CD14-positive monocyte (primary cell): ENCODE results near the gene COL17A1. TPM values are rescaled to one million over a fixed set of nuclear protein-coding genes. Genes with fewer than 3 reads are reported as not detected.
A peak's percentile ranks its signal among the peaks of the same experiment; 100 is the strongest.

ENCODE experiments used
- DNase-seq, 3 donors: peaks; one replicate each; pipeline ENCODE4 v3.0.0-alpha.2; 2011 to 2022
- H2AFZ ChIP-seq: 2 replicates; pipeline ENCODE4 v1.6.0; 2012; ENCODE audit warnings: mild to moderate bottlenecking, low read depth, low read length, inconsistent platforms; ENCODE audit not compliant: insufficient read depth, poor library complexity, severe bottlenecking
- H3K27ac ChIP-seq, 2 donors: 1 replicate in 1 of 2; 2 replicates in 1 of 2; pipeline ENCODE4 v1.5.1; 2012 to 2013; ENCODE audit warnings: low read length in 2 of 2, control low read depth in 1 of 2, inconsistent platforms in 1 of 2, low read depth in 1 of 2, mild to moderate bottlenecking in 1 of 2
- H3K27me3 ChIP-seq, 2 donors: one replicate each; pipeline versions ENCODE4 v1.6.0 to v1.6.1; 2011 to 2013; ENCODE audit warnings: low read length in 2 of 2; ENCODE audit not compliant: control insufficient read depth in 2 of 2, insufficient read depth in 2 of 2
- H3K36me3 ChIP-seq, 2 donors: replicated peaks in 1 of 2; 1 replicate in 1 of 2; 2 replicates in 1 of 2; pipeline versions ENCODE4 v1.5.1 to v1.6.1; 2012 to 2013; ENCODE audit warnings: low read length in 2 of 2, control low read depth in 1 of 2, inconsistent platforms in 1 of 2, mild to moderate bottlenecking in 1 of 2; ENCODE audit not compliant: insufficient read depth in 2 of 2, control insufficient read depth in 1 of 2
- H3K4me1 ChIP-seq, 2 donors: 1 replicate in 1 of 2; 2 replicates in 1 of 2; pipeline versions ENCODE4 v1.5.1 to v1.6.1; 2012 to 2013; ENCODE audit warnings: low read length in 2 of 2, control low read depth in 1 of 2, inconsistent platforms in 1 of 2, mild to moderate bottlenecking in 1 of 2, moderate library complexity in 1 of 2; ENCODE audit not compliant: insufficient read depth in 2 of 2, control insufficient read depth in 1 of 2
- H3K4me2 ChIP-seq: replicated peaks from 2 replicates; pipeline ENCODE3; 2012; ENCODE audit warnings: low read length, moderate library complexity, mild to moderate bottlenecking; ENCODE audit not compliant: poor library complexity, severe bottlenecking; ENCODE audit errors: extremely low read depth
- H3K4me3 ChIP-seq, 3 experiments: fragments of 200-600 bp in 1 of 3; sonication (generic) in 1 of 3; replicated peaks in 1 of 3; 1 replicate in 2 of 3; 2 replicates in 1 of 3; pipeline ENCODE4 v1.5.1; 2011 to 2013; ENCODE audit warnings: low read length in 3 of 3, mild to moderate bottlenecking in 3 of 3, control low read depth in 2 of 3, low read depth in 2 of 3, inconsistent platforms in 1 of 3, moderate library complexity in 1 of 3
- H3K79me2 ChIP-seq: 2 replicates; pipeline ENCODE4 v1.6.0; 2012; ENCODE audit warnings: mild to moderate bottlenecking, control low read depth, inconsistent platforms, low read length, moderate library complexity; ENCODE audit not compliant: insufficient read depth
- H3K9ac ChIP-seq: 2 replicates; pipeline ENCODE4 v1.6.0; 2017; ENCODE audit warnings: low read length, mild to moderate bottlenecking; ENCODE audit not compliant: insufficient read depth, poor library complexity, severe bottlenecking
- H3K9me3 ChIP-seq, 2 donors: replicated peaks in 1 of 2; 1 replicate in 1 of 2; 2 replicates in 1 of 2; pipeline versions ENCODE4 v1.5.1 to v1.6.1; 2012 to 2013; ENCODE audit warnings: low read length in 2 of 2, control low read depth in 1 of 2; ENCODE audit not compliant: control insufficient read depth in 1 of 2, insufficient read depth in 1 of 2
- H4K20me1 ChIP-seq: 2 replicates; pipeline ENCODE4 v1.6.0; 2012; ENCODE audit warnings: mild to moderate bottlenecking, low read length, control low read depth, moderate library complexity; ENCODE audit not compliant: insufficient read depth
- H3K27ac Mint-ChIP-seq, 7 donors: one replicate each; pipeline ENCODE4 v1.8.0; 2020; ENCODE audit warnings: mild to moderate bottlenecking in 7 of 7, mixed read lengths in 7 of 7, moderate library complexity in 6 of 7, inconsistent platforms in 2 of 7
- H3K27me3 Mint-ChIP-seq, 3 donors: one replicate each; pipeline ENCODE4 v1.8.0; 2021 to 2022; ENCODE audit warnings: low read depth in 3 of 3, mild to moderate bottlenecking in 3 of 3, mixed read lengths in 3 of 3, moderate library complexity in 3 of 3, inconsistent platforms in 1 of 3
- H3K36me3 Mint-ChIP-seq, 2 donors: one replicate each; pipeline ENCODE4 v1.8.0; 2020; ENCODE audit warnings: mixed read lengths in 2 of 2, inconsistent platforms in 1 of 2, mild to moderate bottlenecking in 1 of 2
- H3K4me1 Mint-ChIP-seq: one replicate; pipeline ENCODE4 v1.8.0; 2020; ENCODE audit warnings: mild to moderate bottlenecking, mixed read lengths
- H3K4me3 Mint-ChIP-seq, 2 donors: one replicate each; pipeline ENCODE4 v1.8.0; 2020; ENCODE audit warnings: mild to moderate bottlenecking in 2 of 2, mixed read lengths in 2 of 2, moderate library complexity in 1 of 2
- H3K9me3 Mint-ChIP-seq, 7 donors: one replicate each; pipeline ENCODE4 v1.8.0; 2020 to 2022; ENCODE audit warnings: mixed read lengths in 7 of 7, mild to moderate bottlenecking in 6 of 7, moderate library complexity in 6 of 7, inconsistent platforms in 2 of 7
- WGBS: methylation state at CpG from one replicate; pipeline ENCODE4 v1.1.5; 2013; ENCODE audit warnings: missing lambda C conversion rate; ENCODE audit not compliant: insufficient coverage; 5-methylcytosine and 5-hydroxymethylcytosine counted together
- intact Hi-C, 2 donors: fragments of 100-400 bp; cut with micrococcal nuclease; formaldehyde crosslinking; loops; one replicate each; pipeline versions ENCODE4 v1.15.0 to v1.15.1; 2023
- polyA plus RNA-seq, 3 donors: library from polyadenylated mRNA; depleted of rRNA in 1 of 3; unstranded in 2 of 3; stranded (reverse) in 1 of 3; fragments of 300-500 nt in 2 of 3; fragments of >200 nt in 1 of 3; fragmentation: Illumina TruSeq in 2 of 3; gene quantifications; 1 replicate in 2 of 3; 2 replicates in 1 of 3; pipeline ENCODE4 v1.2.3, GENCODE V29; 2012 to 2021
- TF ChIP-seq, protein P1 (sequence below): fragments of 200-600 bp; IDR thresholded peaks from one replicate; pipeline ENCODE4 v1.8.0; 2022; ENCODE audit warnings: antibody characterized with exemption, mild to moderate bottlenecking

The COL17A1 gene
- polyA plus RNA-seq, 3 donors: not detected

- Mint-ChIP-seq H3K4me3 (no peak overlapping the region), H3K27ac (no peak overlapping the region), H3K27me3 (peaks cover 0 to 7% (median 0%) of the 10 kb centered on the region in 3 donors), H3K9me3 (peaks cover 0 to 3% (median 0%) of the 10 kb centered on the region in 7 donors), H3K4me1 (peaks cover 2% of the 10 kb centered on the region), H3K36me3 (no peaks in the 10 kb centered on the region)
- Histone ChIP-seq H2AFZ (no peak overlapping the region), H3K36me3 (no peaks in the 10 kb centered on the region), H4K20me1 (no peaks in the 10 kb centered on the region), H3K9ac (no peak overlapping the region), H3K4me1 (no peaks in the 10 kb centered on the region), H3K9me3 (no peaks in the 10 kb centered on the region), H3K79me2 (no peaks in the 10 kb centered on the region), H3K27ac (no peak overlapping the region), H3K4me2 (no peak overlapping the region), H3K4me3 (no peak overlapping the region), H3K27me3 (no peaks in the 10 kb centered on the region)
- TF ChIP-seq, protein P1, sequence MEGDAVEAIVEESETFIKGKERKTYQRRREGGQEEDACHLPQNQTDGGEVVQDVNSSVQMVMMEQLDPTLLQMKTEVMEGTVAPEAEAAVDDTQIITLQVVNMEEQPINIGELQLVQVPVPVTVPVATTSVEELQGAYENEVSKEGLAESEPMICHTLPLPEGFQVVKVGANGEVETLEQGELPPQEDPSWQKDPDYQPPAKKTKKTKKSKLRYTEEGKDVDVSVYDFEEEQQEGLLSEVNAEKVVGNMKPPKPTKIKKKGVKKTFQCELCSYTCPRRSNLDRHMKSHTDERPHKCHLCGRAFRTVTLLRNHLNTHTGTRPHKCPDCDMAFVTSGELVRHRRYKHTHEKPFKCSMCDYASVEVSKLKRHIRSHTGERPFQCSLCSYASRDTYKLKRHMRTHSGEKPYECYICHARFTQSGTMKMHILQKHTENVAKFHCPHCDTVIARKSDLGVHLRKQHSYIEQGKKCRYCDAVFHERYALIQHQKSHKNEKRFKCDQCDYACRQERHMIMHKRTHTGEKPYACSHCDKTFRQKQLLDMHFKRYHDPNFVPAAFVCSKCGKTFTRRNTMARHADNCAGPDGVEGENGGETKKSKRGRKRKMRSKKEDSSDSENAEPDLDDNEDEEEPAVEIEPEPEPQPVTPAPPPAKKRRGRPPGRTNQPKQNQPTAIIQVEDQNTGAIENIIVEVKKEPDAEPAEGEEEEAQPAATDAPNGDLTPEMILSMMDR: no peak
- WGBS: 100% methylated on average over 1 of the region's 2 CpGs
- no peak for DNase-seq
- intact Hi-C loops: loop anchor here in 1 of 2 donors (10.0 kb wide), 1 partner anchor 152 kb away; no protein-coding TSS in a partner anchor
Observed at GRCh38 chr10:104052431-104052830, 33.2 kb downstream of the COL17A1 start.

- no peaks in the 10 kb centered on the region for H3K79me2 ChIP-seq
- H3K27ac ChIP-seq: no peak overlapping the region
- H3K4me1 Mint-ChIP-seq: peaks cover 2% of the 10 kb centered on the region
- H3K9ac ChIP-seq: no peak overlapping the region
- H3K27ac Mint-ChIP-seq: peak overlapping the region in 1 of 7 donors; percentile 7
- no peaks in the 10 kb centered on the region for H4K20me1 ChIP-seq
- intact Hi-C loops: loop anchor here in 1 of 2 donors (10.0 kb wide), 1 partner anchor 155 kb away; no protein-coding TSS in a partner anchor
- H3K4me3 ChIP-seq: no peak overlapping the region
- no peak overlapping the region for H3K4me2 ChIP-seq
- no peaks in the 10 kb centered on the region for H3K36me3 Mint-ChIP-seq
- H3K27me3 ChIP-seq: no peaks in the 10 kb centered on the region
- no peaks in the 10 kb centered on the region for H3K9me3 ChIP-seq
- peaks cover 0 to 8% (median 0%) of the 10 kb centered on the region in 3 donors for H3K27me3 Mint-ChIP-seq
- 100% methylated on average over 3 of the region's 8 CpGs for WGBS
- TF ChIP-seq, protein P1: no peak
- H2AFZ ChIP-seq: no peak overlapping the region
- H3K4me1 ChIP-seq: no peaks in the 10 kb centered on the region
- DNase-seq: peak in 1 of 3 donors; percentile 14
- no peaks in the 10 kb centered on the region for H3K36me3 ChIP-seq
- H3K4me3 Mint-ChIP-seq: no peak overlapping the region
- H3K9me3 Mint-ChIP-seq: peaks cover 0 to 3% (median 0%) of the 10 kb centered on the region in 7 donors
Observed at GRCh38 chr10:104049504-104050250, 36.0 kb downstream of the COL17A1 start.
